ENCODE measurements around the gene ZSCAN25.
A peak's percentile ranks its signal among the peaks of the same experiment; 100 is the strongest.
"Not testable (repeated sequence)": the region's sequence is repeated elsewhere in the genome, so short reads cannot be mapped to it uniquely, and the experiment has no call there.

Gene ZSCAN25

GRCh38 chr7:99616359-99617191 lies at the start of gene ZSCAN25:
Gene ZSCAN25 (plus strand): TSS chr7:99616946. CDS start chr7:99619607, 2,661 bp downstream.
- peak; percentile 83 for DNase-seq

- not testable (repeated sequence) for DNase-seq
Measured at GRCh38 chr7:99568770-99569169, 48.0 kb upstream of the ZSCAN25 start.

GRCh38 chr7:99571768-99572167 lies 45.0 kb upstream of the ZSCAN25 start:
- no peak for DNase-seq

- DNase-seq, result no peak
Measured at GRCh38 chr7:99573257-99573656, 43.5 kb upstream of the ZSCAN25 start.

DNA sequence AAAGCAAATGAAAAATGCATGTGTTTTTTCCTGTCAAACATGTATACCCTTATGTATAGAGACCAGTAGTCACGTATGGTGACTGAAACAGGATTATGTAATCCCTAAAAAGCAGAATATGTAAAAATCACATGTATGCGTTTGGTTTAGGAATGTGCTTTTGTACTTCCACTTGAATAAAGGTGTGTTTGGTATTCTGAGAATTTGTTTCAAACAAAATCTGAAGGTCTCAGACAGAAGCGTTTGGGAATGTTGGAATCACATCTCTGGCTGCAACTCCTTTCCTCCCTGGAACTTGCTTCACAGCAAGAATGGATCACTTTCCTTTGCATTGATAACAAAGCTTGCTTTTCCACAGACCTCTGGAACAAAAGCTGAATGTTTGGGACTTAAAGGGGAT lies 40.5 kb upstream of the ZSCAN25 start:
- no peak for DNase-seq

GRCh38 chr7:99579281-99579955 lies 37.3 kb upstream of the ZSCAN25 start:
- no peak for DNase-seq

- DNase-seq, result no peak
Measured at GRCh38 chr7:99579956-99580777, 36.6 kb upstream of the ZSCAN25 start.

DNA sequence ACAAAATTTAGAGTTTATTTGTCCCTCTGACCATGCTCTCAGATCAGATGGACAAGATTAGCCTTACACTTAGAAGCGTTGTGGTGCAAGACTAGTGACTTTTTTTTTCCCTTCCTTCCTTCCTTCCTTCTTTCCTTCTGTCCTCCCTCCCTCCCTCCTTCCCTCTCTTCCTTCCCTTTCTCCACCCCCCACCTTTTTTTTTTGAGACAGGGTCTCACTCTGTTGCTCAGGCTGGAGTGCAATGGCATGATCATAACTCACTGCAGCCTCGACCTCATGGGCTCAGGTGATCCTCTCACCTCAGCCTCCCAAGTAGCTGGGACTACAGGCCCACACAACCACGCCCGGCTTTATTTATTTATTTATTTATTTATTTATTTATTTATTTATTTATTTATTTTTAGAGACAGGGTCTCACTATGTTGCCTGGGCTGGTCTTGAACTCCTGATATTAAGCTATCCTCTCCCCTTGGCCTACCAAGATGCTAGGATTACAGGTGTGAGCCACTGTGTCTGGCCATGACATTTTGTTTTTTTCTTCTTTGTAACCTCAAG lies 35.9 kb upstream of the ZSCAN25 start:
- DNase-seq, result not testable (repeated sequence)

DNA sequence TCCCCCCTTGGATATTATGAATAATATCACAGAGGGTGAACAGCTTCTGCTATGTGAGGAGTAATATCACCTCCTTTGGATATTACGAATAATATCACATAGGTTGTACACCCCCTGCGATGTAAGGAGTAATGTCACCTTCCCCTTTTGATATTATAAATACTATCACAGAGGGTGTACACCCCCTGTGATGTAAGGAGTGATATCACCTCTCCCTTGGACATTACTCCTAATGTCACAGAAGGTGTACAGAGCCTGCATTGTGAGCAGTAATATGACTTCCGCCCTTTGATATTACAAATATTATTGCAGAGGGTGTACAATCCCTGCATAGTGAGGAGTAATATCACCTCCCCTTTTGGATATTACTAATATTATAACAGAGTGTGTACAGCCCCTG lies 27.9 kb upstream of the ZSCAN25 start:
- no peak for DNase-seq

DNA sequence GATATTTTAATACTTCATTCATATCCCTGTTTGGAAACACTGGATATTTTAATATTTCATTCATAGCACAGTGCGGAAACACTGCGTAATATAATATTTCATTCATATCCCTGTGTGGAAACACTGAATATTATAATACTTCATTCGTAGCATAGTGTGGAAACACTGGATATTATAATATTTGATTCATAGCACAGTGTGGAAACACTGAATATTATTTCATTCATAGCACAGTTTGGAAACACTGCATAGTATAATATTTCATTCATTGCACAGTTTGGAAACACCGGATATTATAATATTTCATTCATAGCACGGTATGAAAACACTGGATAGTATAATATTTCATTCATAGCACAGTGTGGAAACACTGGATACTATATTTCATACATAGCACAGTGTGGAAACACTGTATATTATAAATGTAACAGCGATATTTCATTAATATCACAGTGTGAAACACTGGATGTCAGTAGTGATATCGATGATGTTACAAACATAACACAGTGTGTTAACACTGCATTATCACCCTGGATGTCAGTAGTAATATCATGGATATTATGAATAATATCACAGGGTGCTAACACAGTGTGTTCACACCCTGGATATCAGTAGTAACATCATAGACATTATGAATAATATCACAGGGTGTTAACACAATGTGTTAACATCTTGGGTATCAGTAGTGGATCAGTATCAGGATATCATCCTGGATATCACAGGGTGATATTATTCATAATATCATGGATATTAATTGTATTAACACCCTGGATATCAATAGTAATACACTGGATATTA lies 21.6 kb upstream of the ZSCAN25 start:
- DNase-seq, result no peak

- DNase-seq, result no peak
Measured at GRCh38 chr7:99596408-99596955, 20.3 kb upstream of the ZSCAN25 start.

GRCh38 chr7:99597762-99598501 lies 18.8 kb upstream of the ZSCAN25 start, which contains the start of gene TMEM225B:
Gene TMEM225B (plus strand): TSS chr7:99598267. CDS start chr7:99604389, 6,122 bp downstream.
- DNase-seq, result no peak

- DNase-seq, result no peak
Measured at GRCh38 chr7:99599836-99600235, 16.9 kb upstream of the ZSCAN25 start.

- no peak for DNase-seq
Measured at GRCh38 chr7:99601656-99602310, 15.0 kb upstream of the ZSCAN25 start.

- no peak for DNase-seq
Measured at GRCh38 chr7:99605527-99605926, 11.2 kb upstream of the ZSCAN25 start.

- DNase-seq, result no peak
Measured at GRCh38 chr7:99606531-99606930, 10.2 kb upstream of the ZSCAN25 start.

DNA sequence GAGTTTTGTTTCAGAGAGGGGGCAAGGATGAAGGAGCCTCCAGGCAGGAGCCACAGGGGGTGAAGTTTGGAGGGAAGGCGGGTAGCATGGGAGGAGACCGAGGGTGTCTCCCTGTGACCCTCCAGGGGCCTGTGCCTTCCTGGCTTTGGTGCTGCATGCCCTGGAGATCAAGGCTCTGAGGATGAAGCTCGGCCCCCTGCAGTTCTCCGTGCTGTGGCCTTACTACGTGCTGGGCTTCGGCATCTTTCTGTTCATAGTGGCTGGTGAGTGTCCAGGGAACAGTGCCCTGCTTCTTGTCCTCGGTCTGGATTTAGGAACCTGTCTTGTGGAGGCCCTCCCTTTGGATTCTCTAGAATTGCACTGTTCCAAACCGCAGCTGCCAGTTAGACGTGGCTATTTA lies 9.2 kb upstream of the ZSCAN25 start:
- no peak for DNase-seq

DNA sequence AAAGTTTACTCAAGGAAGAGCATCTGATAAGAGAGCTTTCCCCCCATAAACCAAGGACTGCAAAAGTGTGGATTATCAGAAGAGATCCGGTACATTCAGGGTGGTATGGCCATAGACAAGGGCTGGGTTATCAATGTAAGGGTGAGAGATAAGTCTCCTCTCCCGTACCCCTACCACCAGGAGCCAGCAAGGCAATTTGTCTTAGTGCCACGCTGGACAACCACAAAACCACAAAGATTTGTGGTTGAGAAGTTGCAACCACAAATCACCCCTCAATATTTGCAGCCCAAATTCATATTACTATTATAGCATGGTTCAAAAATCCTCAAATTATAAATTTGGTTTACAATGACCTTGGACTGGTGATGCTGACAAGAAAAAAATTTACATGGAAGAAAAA lies 2.3 kb upstream of the ZSCAN25 start:
- no peak for DNase-seq

- DNase-seq, result no peak
Measured at GRCh38 chr7:99615989-99616358, 772 bp upstream of the ZSCAN25 start.

DNA sequence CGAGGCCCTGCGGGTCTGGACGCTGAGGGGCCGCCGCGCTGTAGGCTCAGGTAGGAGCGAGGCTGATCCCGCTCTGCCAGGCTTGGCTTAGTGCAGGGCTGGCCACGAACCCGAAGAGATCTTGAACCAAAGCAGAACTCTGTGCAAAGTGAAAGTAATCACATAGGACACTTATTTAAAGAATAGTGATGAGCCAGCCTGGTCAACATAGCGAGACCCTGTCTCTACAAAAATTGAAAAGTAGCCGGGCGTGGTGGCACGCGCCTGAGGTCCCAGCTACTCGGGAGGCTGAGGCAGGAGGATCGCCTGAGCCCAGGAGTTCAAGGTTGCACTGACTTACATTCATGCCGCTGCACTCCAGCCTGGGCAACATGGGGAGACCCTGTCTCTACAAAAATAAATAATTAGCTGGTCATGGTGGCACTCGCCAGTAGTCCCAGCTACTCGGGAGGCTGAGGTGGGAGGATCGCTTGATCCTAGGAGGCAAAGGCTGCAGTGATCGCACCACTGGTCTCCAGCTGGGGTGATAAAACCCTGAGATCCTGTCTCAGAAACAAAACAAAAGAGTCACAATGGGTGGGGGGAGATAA lies 541 bp downstream of the ZSCAN25 start:
- no peak for DNase-seq

Measured in NCI-H510A (cell line).